WTC11 (cell line): Measurements from ENCODE around the gene RIPOR2. TPM values are rescaled to one million over a fixed set of nuclear protein-coding genes. Genes with fewer than 3 reads are reported as not detected.

Experiments
- ATAC-seq: fragments of 200-7000 bp; cut with Tn5 transposase; 2 replicates; pipeline ENCODE4 v1.10.0; 2021; ENCODE audit warnings: mild to moderate bottlenecking, moderate library complexity
- CTCF ChIA-PET: fragments of 300-600 bp; sonication (Branson Sonifier 250); formaldehyde crosslinking; loops from one replicate; lab custom pipeline; 2021; ENCODE audit warnings: antibody characterized with exemption; lab: Charles Lee
- POLR2A ChIA-PET: fragments of 350-600 bp; sonication (Branson Sonifier 250); formaldehyde crosslinking; loops from one replicate; lab custom pipeline; 2021; ENCODE audit warnings: antibody characterized with exemption; lab: Charles Lee
- DNase-seq: peaks from one replicate; pipeline ENCODE4 v3.0.0; 2021; ENCODE audit warnings: low spot score
- H3K27ac Mint-ChIP-seq: 2 replicates; pipeline ENCODE4 v1.8.0; 2021; ENCODE audit warnings: mixed read lengths
- H3K27me3 Mint-ChIP-seq: 2 replicates; pipeline ENCODE4 v1.8.0; 2021; ENCODE audit warnings: low read depth, mild to moderate bottlenecking, moderate library complexity, mixed read lengths
- H3K36me3 Mint-ChIP-seq: 2 replicates; pipeline ENCODE4 v1.8.0; 2021; ENCODE audit warnings: mixed read lengths
- H3K4me1 Mint-ChIP-seq: 2 replicates; pipeline ENCODE4 v1.8.0; 2022; ENCODE audit warnings: mixed read lengths
- H3K4me3 Mint-ChIP-seq: 2 replicates; pipeline ENCODE4 v1.8.0; 2021; ENCODE audit warnings: mild to moderate bottlenecking, moderate library complexity, mixed read lengths
- H3K9me3 Mint-ChIP-seq: 2 replicates; pipeline ENCODE4 v1.8.0; 2021; ENCODE audit warnings: mixed read lengths
- ELF4 ChIP-seq: sonication (generic); formaldehyde crosslinking; IDR thresholded peaks from 2 replicates; pipeline ENCODE4 v1.8.1; 2022; ENCODE audit warnings: low read depth, mild to moderate bottlenecking, moderate library complexity, missing genetic modification reagents
- FOXK1 ChIP-seq: sonication (generic); formaldehyde crosslinking; IDR thresholded peaks from 2 replicates; pipeline ENCODE4 v1.8.0; 2022; ENCODE audit warnings: mild to moderate bottlenecking, moderate library complexity, missing genetic modification reagents
- KAT7 ChIP-seq: sonication (generic); formaldehyde crosslinking; IDR thresholded peaks from 2 replicates; pipeline ENCODE4 v1.8.1; 2023; ENCODE audit warnings: missing genetic modification reagents, mild to moderate bottlenecking, borderline replicate concordance
- MYBL2 ChIP-seq: sonication (generic); formaldehyde crosslinking; IDR thresholded peaks from 2 replicates; pipeline ENCODE4 v1.8.1; 2023; ENCODE audit warnings: mild to moderate bottlenecking, moderate library complexity, missing genetic modification reagents
- NFYB ChIP-seq: sonication (generic); formaldehyde crosslinking; conservative IDR thresholded peaks from 2 replicates; pipeline ENCODE4 v1.8.0; 2022; ENCODE audit warnings: low read depth, missing genetic modification reagents
- NR2C2 ChIP-seq: sonication (generic); formaldehyde crosslinking; IDR thresholded peaks from 2 replicates; pipeline ENCODE4 v1.8.0; 2022; ENCODE audit warnings: mild to moderate bottlenecking, missing genetic modification reagents
- PRRX2 ChIP-seq: fragments of 250-450 bp; sonication (Bioruptor Pico); IDR thresholded peaks from 2 replicates; pipeline ENCODE4 v1.8.0; 2021; ENCODE audit warnings: mild to moderate bottlenecking
- SMAD3 ChIP-seq: sonication (generic); formaldehyde crosslinking; IDR thresholded peaks from 2 replicates; pipeline ENCODE4 v1.8.0; 2022; ENCODE audit warnings: missing genetic modification reagents, mild to moderate bottlenecking, borderline replicate concordance
- ZNF121 ChIP-seq: sonication (generic); formaldehyde crosslinking; IDR thresholded peaks from 2 replicates; pipeline ENCODE4 v1.8.0; 2023; ENCODE audit warnings: missing genetic modification reagents
- ZNF232 ChIP-seq: sonication (generic); formaldehyde crosslinking; IDR thresholded peaks from 2 replicates; pipeline ENCODE4 v1.8.0; 2022; ENCODE audit warnings: mild to moderate bottlenecking, missing genetic modification reagents
- ZNF423 ChIP-seq: fragments of 250-450 bp; sonication (Bioruptor Pico); IDR thresholded peaks from 2 replicates; pipeline ENCODE4 v2.1.2; 2022; ENCODE audit warnings: mild to moderate bottlenecking, moderate library complexity
- ZNF671 ChIP-seq: fragments of 250-450 bp; sonication (Bioruptor Pico); IDR thresholded peaks from 2 replicates; pipeline ENCODE4 v1.8.0; 2021; ENCODE audit warnings: mild to moderate bottlenecking
- total RNA-seq: library from RNA; stranded (reverse); gene quantifications from 3 replicates; pipeline ENCODE4 v1.2.3, GENCODE V29; 2021
- TF ChIP-seq, protein P1 (sequence below): sonication (generic); formaldehyde crosslinking; IDR thresholded peaks from 2 replicates; pipeline ENCODE4 v1.8.1; 2022; ENCODE audit warnings: low read depth, mild to moderate bottlenecking, moderate library complexity, missing genetic modification reagents, borderline replicate concordance
- TF ChIP-seq, protein P2 (sequence below): sonication (generic); formaldehyde crosslinking; IDR thresholded peaks from 2 replicates; pipeline ENCODE4 v1.8.0; 2022; ENCODE audit warnings: mild to moderate bottlenecking, missing genetic modification reagents
- TF ChIP-seq, protein P3 (sequence below): sonication (generic); formaldehyde crosslinking; IDR thresholded peaks from 2 replicates; pipeline ENCODE4 v1.8.0; 2022; ENCODE audit warnings: mild to moderate bottlenecking, missing genetic modification reagents
- TF ChIP-seq, protein P4 (sequence below): sonication (generic); formaldehyde crosslinking; IDR thresholded peaks from 2 replicates; pipeline ENCODE4 v1.8.0; 2022; ENCODE audit warnings: missing genetic modification reagents
- TF ChIP-seq, protein P5 (sequence below): sonication (generic); formaldehyde crosslinking; IDR thresholded peaks from 2 replicates; pipeline ENCODE4 v1.8.1; 2022; ENCODE audit warnings: low read depth, missing genetic modification reagents, borderline replicate concordance
- TF ChIP-seq, protein P6 (sequence below): fragments of 250-450 bp; sonication (Bioruptor Pico); IDR thresholded peaks from 2 replicates; pipeline ENCODE4 v1.9.0; 2021; ENCODE audit warnings: mild to moderate bottlenecking, borderline replicate concordance

RIPOR2 gene
- total RNA-seq, 1 experiment from 2014 or later: 13.5 TPM

DNA sequence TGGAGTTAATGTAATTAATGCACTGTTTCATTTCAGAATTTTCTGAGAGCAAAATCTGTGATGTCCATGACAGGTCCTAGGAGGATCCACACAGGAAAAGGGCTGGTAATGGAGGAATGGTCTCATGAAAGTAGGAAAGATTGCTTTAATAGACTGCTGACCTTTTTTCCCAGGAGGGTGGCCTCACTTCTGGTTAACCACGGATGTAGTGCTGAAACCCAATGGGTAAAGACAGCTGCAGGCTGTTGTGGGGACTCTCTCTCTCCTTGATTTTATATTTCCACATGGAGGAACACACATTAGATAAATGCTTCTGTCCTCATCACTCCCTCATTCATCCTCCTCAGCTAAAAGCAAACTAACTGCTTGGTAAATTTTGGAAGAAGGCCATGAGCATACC lies 23.6 kb upstream of the RIPOR2 start (continued):
- TF ChIP-seq, protein P1, sequence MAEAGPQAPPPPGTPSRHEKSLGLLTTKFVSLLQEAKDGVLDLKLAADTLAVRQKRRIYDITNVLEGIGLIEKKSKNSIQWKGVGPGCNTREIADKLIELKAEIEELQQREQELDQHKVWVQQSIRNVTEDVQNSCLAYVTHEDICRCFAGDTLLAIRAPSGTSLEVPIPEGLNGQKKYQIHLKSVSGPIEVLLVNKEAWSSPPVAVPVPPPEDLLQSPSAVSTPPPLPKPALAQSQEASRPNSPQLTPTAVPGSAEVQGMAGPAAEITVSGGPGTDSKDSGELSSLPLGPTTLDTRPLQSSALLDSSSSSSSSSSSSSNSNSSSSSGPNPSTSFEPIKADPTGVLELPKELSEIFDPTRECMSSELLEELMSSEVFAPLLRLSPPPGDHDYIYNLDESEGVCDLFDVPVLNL (CRISPR knock-in tag): no peak
- TF ChIP-seq ZNF671 (CRISPR knock-in tag) (no peak), ZNF423 (CRISPR knock-in tag) (no peak), NR2C2 (CRISPR knock-in tag) (no peak), ZNF232 (CRISPR knock-in tag) (no peak), FOXK1 (no peak)
- TF ChIP-seq, protein P2, sequence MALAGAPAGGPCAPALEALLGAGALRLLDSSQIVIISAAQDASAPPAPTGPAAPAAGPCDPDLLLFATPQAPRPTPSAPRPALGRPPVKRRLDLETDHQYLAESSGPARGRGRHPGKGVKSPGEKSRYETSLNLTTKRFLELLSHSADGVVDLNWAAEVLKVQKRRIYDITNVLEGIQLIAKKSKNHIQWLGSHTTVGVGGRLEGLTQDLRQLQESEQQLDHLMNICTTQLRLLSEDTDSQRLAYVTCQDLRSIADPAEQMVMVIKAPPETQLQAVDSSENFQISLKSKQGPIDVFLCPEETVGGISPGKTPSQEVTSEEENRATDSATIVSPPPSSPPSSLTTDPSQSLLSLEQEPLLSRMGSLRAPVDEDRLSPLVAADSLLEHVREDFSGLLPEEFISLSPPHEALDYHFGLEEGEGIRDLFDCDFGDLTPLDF (CRISPR knock-in tag): no peak
- TF ChIP-seq, protein P3, sequence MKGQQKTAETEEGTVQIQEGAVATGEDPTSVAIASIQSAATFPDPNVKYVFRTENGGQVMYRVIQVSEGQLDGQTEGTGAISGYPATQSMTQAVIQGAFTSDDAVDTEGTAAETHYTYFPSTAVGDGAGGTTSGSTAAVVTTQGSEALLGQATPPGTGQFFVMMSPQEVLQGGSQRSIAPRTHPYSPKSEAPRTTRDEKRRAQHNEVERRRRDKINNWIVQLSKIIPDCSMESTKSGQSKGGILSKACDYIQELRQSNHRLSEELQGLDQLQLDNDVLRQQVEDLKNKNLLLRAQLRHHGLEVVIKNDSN (CRISPR knock-in tag): no peak

DNA sequence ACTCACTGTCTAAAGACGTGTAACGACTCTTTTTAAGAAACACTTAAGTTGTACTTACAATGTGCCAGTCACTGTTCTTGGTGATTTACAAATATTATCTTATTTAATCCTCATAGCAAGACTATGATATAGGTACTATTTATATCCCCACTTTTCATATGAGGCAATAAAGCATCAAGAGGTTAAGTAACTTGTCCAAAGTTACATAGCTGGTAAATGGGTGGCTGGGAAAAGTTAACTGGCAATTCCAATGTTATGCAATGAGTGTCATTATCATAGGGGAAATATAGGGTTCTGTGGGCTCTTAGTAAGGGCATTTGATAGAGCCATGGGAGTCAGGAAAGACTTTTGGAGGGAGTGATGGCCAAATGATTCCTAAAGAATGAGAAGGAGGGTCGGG lies 21.4 kb upstream of the RIPOR2 start:
- DNase-seq (no peak), ATAC-seq (no peak)
- Mint-ChIP-seq H3K4me3 (no peak overlapping the region), H3K36me3 (peaks cover 2% of the 10 kb centered on the region; the same call in 1 of the 2 replicates), H3K4me1 (peaks cover 14% of the 10 kb centered on the region), H3K9me3 (peaks cover 25% of the 10 kb centered on the region), H3K27me3 (no peaks in the 10 kb centered on the region), H3K27ac (peak overlapping the region; percentile 42; the same call in 1 of the 2 replicates)
- ChIA-PET POLR2A (no interaction called here), CTCF (no interaction called here)
- TF ChIP-seq KAT7 (CRISPR knock-in tag): no peak
- TF ChIP-seq, protein P2 (CRISPR knock-in tag): no peak
- no peak for TF ChIP-seq ZNF121 (CRISPR knock-in tag)
- TF ChIP-seq ZNF232 (CRISPR knock-in tag): no peak
- TF ChIP-seq ELF4 (CRISPR knock-in tag): no peak
- TF ChIP-seq, protein P4, sequence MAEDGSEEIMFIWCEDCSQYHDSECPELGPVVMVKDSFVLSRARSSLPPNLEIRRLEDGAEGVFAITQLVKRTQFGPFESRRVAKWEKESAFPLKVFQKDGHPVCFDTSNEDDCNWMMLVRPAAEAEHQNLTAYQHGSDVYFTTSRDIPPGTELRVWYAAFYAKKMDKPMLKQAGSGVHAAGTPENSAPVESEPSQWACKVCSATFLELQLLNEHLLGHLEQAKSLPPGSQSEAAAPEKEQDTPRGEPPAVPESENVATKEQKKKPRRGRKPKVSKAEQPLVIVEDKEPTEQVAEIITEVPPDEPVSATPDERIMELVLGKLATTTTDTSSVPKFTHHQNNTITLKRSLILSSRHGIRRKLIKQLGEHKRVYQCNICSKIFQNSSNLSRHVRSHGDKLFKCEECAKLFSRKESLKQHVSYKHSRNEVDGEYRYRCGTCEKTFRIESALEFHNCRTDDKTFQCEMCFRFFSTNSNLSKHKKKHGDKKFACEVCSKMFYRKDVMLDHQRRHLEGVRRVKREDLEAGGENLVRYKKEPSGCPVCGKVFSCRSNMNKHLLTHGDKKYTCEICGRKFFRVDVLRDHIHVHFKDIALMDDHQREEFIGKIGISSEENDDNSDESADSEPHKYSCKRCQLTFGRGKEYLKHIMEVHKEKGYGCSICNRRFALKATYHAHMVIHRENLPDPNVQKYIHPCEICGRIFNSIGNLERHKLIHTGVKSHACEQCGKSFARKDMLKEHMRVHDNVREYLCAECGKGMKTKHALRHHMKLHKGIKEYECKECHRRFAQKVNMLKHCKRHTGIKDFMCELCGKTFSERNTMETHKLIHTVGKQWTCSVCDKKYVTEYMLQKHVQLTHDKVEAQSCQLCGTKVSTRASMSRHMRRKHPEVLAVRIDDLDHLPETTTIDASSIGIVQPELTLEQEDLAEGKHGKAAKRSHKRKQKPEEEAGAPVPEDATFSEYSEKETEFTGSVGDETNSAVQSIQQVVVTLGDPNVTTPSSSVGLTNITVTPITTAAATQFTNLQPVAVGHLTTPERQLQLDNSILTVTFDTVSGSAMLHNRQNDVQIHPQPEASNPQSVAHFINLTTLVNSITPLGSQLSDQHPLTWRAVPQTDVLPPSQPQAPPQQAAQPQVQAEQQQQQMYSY (CRISPR knock-in tag): no peak
- TF ChIP-seq, protein P5, sequence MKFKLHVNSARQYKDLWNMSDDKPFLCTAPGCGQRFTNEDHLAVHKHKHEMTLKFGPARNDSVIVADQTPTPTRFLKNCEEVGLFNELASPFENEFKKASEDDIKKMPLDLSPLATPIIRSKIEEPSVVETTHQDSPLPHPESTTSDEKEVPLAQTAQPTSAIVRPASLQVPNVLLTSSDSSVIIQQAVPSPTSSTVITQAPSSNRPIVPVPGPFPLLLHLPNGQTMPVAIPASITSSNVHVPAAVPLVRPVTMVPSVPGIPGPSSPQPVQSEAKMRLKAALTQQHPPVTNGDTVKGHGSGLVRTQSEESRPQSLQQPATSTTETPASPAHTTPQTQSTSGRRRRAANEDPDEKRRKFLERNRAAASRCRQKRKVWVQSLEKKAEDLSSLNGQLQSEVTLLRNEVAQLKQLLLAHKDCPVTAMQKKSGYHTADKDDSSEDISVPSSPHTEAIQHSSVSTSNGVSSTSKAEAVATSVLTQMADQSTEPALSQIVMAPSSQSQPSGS (CRISPR knock-in tag): no peak
- TF ChIP-seq, protein P1 (CRISPR knock-in tag): no peak
- no peak for TF ChIP-seq PRRX2 (CRISPR knock-in tag)
- TF ChIP-seq, protein P6, sequence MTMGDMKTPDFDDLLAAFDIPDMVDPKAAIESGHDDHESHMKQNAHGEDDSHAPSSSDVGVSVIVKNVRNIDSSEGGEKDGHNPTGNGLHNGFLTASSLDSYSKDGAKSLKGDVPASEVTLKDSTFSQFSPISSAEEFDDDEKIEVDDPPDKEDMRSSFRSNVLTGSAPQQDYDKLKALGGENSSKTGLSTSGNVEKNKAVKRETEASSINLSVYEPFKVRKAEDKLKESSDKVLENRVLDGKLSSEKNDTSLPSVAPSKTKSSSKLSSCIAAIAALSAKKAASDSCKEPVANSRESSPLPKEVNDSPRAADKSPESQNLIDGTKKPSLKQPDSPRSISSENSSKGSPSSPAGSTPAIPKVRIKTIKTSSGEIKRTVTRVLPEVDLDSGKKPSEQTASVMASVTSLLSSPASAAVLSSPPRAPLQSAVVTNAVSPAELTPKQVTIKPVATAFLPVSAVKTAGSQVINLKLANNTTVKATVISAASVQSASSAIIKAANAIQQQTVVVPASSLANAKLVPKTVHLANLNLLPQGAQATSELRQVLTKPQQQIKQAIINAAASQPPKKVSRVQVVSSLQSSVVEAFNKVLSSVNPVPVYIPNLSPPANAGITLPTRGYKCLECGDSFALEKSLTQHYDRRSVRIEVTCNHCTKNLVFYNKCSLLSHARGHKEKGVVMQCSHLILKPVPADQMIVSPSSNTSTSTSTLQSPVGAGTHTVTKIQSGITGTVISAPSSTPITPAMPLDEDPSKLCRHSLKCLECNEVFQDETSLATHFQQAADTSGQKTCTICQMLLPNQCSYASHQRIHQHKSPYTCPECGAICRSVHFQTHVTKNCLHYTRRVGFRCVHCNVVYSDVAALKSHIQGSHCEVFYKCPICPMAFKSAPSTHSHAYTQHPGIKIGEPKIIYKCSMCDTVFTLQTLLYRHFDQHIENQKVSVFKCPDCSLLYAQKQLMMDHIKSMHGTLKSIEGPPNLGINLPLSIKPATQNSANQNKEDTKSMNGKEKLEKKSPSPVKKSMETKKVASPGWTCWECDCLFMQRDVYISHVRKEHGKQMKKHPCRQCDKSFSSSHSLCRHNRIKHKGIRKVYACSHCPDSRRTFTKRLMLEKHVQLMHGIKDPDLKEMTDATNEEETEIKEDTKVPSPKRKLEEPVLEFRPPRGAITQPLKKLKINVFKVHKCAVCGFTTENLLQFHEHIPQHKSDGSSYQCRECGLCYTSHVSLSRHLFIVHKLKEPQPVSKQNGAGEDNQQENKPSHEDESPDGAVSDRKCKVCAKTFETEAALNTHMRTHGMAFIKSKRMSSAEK (CRISPR knock-in tag): no peak
- TF ChIP-seq NFYB (CRISPR knock-in tag): no peak
- TF ChIP-seq MYBL2 (CRISPR knock-in tag): no peak
- no peak for TF ChIP-seq SMAD3 (CRISPR knock-in tag)
